GM19025 (cell line): ENCODE measurements around the gene AP3S2.
"Not testable (repeated sequence)": the region's sequence is repeated elsewhere in the genome, so short reads cannot be mapped to it uniquely, and the experiment has no call there.

ENCODE experiments used
- ATAC-seq: cut with Tn5 transposase; IDR thresholded peaks from one replicate; pipeline ENCODE4 v1.9.1; 2021; ENCODE audit warnings: mild to moderate bottlenecking, low read depth, moderate library complexity; ENCODE audit not compliant: unreplicated experiment

Gene AP3S2

DNA sequence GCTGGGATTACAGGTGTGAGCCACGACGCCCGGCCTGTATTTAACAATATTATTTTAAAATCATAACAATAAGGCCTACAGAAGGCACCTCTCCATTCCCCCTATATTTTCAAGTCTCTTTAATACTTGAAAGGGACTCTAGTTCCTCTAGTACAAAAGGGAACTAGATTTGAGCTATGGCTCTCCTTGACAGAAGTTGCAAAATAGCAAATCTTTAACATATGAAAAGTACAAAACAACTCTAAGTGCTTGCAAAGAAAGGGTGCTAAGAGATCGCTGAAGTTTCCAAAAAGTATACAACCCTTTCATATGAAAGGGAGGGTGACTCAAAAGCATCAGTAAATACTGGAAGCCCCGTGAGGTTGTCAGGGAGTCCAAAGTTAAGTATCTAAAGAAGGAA, 23.8 kb downstream of the AP3S2 start:
- no peak for ATAC-seq

DNA sequence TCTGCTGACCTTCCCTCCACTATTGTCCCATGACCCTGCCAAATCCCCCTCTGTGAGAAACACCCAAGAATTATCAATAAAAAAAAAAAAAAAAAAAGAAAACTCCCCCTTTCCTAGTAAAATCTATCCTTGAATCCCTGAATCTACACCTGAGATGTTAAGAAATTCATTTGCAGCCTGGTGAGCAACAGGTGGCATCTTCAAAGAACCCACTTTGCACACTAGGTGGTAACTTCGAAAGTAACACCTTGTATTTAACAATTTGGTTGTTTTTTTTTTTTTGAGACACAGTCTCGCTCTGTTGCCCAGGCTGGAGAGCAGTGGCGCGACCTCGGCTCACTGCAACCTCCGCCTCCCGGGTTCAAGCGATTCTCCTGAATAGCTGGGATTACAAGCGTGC, 24.3 kb downstream of the AP3S2 start:
- ATAC-seq, result not testable (repeated sequence)

DNA sequence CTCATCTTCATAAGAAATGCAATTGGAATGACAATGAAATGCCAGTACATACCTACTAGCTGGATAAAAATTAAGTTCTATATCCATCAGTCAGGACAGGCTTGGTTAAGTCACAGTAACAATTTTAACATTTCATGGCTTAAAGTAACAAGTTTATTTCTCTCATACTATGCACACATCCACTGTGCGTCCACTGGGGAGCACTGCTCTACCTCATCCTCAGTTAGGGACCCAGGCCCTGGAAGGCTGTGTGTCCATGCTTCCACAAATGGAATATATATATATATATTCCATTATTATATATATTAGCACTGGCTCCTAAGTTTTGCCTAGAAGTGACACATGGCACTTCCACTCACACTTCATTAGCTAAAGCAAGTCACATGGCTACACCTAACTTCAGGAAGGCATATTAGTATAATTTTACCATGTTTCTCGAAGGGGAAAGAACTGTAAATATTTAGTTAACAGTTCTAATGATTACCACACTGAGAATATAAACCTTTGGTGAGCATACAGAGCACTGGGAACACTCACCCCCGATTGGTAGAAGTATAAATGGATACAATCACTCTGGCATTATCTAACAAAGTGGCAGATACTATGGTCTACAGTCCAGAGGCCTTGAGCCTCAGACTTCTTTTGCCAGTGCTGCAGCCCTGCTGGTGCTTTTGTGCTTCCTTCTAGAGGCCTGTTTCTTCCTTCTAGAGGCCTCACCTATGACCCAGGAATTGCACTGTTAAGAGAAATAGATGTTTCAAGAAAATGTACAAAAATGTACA, 28.6 kb downstream of the AP3S2 start:
- no peak for ATAC-seq

DNA sequence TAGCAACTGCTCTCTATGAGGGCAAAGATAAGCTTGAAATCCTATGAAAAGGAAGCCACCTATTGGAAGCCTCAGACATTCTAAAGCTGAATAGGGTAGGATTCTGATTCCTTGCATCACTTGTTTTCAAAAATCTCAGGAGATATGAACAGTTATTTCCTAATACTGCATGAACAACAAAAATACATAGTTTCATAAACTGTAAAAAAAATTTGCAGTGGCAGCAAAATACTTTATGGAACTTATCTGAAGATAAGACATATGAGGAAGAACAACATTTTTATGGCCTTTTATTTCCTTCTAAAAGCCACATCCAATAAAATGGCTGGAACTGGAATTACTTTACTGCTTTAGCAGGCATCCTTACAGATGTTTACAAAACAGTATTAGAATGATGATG, 29.9 kb downstream of the AP3S2 start:
- no peak for ATAC-seq

DNA sequence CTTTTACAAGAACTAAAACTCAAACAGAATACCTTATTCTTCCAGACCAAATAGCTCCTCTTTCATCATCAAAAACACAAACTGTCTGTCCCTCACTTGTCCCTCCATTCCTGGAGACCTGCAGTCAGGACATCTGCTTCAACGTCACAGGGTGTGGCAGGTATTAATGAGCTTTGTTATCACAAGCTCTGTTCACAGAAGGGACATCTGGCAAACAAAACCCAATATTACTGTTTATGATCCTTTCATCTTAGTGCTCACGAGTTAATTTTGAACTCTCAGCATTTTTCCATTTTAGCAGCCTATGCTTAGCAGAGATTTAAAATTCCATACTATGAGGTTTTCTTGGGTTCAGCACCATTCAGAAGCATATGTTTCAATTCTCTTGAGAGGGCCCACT, 32.9 kb downstream of the AP3S2 start:
- ATAC-seq, result no peak

DNA sequence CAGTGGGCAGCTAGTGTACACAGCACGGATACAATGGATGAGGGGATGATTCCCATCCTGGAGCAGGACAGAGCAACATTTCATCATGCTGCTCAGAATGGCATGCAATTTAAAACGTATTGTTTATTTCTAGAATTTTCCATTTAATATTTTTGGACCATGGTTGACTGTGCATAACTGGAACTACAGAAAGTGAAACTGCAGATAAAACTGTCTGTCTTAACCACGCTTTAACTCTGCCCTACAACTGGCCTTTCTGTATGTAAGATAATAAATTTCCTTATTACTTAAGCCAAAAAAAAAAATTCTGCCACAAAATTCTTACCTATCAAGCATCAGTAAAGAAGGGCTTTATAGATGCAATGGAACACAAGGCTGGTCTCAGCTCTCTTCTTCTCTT, 33.4 kb downstream of the AP3S2 start:
- ATAC-seq, result no peak

DNA sequence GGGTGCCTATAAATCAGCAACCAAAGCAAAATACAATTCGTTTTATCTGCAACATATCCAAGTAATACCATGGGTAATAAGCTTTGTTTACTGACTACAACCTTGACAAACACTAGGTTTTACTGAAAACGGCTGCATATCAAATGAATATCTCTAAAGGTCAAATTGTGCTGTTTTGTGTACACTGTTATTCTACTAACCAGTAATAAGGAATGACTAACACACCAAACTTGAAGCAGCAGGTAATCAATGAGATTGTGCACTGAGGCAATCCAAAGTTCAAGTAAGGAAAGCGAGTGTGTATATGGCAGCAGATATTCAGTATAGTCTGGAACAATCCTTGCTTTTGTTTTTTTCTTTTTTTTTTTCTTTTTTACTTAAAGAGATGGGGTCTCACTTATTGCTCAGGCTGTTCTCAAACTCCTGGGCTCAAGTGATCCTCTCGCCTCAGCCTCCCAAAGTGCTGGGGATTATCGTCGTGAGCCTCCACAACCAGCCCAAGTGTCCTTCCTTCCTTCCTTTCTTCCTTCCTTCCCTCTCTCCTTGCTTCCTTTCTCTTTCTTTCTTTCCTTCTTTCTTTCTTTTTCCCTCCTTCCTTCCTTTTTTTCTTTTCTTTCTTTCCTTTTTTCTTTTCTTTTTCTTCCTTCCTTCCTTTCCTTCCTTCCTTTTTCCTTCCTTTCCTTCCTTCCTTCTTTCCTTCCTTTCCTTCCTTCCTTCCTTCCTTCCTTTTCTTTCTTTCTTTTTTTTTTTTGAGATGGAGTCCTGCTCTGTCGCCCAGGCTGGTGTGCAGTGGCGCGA, 34.9 kb downstream of the AP3S2 start:
- ATAC-seq, result no peak

DNA sequence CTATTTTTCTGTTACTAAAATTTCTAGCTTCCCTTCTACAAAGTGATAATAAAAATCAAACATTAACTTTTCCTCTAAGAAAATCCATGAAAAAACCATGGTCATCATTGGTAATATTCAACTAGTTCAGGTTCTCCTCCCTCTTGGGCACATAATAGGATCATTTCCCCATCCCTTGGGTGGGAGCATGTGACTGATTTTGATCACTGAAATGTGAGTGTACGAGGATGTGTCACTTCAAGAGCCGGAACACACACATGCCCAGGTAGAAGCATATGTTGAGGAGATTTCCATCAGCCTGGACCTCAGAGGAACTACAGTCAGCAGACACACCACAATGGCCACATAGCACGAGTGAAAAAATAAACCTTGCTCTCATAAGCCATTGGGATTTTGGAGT, 36.1 kb downstream of the AP3S2 start:
- no peak for ATAC-seq

DNA sequence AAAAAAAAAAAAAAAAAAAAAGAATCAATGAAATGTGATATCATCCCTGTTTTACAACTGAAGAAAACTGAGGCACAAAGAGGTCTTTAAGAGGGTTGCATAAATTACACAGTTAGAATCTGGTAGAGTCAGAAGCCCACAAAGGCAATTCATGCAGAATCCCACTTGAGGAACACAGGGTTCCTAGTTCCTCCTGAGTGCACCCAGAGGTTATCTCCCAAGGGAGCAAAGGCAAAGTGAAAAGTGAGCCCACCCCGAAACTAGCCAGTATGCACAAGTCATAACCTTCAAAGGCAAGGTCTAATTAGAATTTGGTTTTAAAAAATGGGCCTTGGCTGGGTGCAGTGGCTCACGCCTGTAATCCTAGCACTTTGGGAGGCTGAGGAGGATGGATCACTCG, 37.8 kb downstream of the AP3S2 start:
- no peak for ATAC-seq

DNA sequence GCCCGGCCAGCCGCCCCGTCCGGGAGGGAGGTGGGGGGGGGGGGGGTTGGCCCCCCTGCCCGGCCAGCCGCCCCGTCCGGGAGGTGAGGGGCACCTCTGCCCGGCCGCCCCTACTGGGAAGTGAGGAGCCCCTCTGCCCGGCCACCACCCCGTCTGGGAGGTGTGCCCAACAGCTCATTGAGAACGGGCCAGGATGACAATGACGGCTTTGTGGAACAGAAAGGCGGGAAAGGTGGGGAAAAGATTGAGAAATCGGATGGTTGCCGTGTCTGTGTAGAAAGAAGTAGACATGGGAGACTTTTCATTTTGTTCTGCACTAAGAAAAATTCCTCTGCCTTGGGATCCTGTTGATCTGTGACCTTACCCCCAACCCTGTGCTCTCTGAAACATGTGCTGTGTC, 38.9 kb downstream of the AP3S2 start:
- ATAC-seq, result not testable (repeated sequence)

DNA sequence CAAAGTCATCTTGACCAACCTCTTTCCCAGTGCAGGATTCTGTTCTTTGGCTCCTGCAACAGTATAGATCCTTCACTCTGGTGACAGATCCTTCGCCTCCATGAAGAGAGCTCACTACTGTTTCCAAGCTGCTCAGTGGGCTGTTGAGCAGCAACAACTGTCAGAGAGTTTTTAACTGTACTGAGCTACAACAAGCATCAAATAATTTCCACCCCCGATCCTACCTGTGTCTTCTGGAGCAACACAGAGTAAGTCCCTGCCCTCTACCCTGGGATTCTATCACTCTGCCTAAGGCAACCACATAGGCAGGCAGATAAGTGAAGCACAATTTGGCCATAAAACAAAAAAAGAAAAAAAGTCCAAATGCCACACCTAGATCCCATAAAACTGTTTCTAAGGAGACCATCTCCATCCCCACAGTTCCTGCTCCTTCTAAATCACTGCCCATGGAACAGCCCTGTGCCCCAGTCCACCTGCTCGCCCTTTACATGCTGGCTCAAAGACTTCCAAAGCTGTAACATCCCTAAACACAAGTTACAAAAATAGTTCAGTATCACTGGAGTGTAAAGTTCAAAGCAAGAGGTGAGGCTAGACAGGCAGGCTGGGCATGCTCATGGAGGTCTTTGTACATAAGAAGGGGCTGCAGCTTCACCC, 41.3 kb downstream of the AP3S2 start:
- no peak for ATAC-seq

DNA sequence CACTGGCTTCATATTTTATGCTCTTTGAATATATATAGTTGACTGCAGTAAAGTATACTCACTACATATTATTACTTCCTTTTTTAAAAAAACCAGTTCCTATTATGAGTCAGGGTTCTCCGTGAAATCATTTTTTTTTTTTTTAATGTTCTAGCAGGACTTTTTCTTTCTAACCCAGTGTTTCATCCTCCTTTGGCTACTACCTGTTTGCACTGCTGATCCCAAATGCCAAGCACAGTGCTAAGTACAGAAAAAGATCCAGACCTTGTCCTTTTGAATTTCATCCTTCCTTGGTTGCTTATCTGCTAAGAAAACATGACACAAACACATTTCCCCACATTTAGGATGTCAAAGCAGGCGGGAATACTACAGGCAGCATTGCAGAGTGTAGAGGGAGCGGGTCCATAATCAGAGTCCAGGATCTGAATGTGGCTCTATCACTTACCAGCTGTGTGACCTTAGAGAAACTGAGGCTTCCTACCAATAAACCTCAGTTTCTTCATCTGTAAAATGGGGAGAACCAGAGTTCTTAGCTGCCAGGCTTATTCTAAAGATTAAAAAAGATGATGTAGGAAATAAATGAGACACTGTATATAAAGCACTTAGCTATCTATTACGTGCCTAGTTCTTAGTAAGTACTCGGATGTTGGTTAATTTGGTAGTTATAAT, 42.0 kb downstream of the AP3S2 start:
- ATAC-seq, result no peak

DNA sequence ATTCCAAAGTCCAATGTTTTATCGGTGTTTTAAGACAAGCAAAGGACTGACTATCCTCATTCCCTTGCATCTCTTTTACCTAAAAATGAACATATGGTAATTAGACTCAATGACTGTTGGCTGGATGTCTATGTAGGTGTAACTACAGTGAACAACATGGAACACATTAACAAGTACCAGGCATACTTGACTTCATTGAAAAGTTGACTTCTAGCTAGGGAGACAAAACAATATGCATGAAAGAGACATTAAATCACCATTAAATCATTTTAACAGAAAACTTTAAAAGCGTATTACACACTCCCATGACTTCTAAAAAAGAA, 44.9 kb downstream of the AP3S2 start:
- ATAC-seq, result no peak

DNA sequence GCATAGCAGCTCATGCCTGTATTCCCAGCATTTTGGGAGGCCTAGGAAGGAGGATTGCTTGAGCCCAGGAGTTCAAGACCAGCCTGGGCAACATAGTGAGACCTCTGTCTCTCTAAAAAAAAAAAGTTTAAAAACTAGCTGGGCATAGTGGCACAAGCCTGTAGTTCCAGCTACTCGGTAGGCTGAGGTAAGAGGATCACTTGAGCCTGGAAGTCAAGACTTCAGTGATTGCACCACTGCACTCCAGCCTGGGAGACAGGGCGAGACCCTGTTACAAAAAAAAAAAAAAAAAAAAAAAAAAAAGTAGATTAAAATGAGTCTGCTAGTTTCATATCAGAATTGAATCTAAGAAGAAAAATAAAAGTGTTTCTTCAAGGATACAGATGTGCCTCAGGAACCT, 46.7 kb downstream of the AP3S2 start:
- ATAC-seq, result no peak

DNA sequence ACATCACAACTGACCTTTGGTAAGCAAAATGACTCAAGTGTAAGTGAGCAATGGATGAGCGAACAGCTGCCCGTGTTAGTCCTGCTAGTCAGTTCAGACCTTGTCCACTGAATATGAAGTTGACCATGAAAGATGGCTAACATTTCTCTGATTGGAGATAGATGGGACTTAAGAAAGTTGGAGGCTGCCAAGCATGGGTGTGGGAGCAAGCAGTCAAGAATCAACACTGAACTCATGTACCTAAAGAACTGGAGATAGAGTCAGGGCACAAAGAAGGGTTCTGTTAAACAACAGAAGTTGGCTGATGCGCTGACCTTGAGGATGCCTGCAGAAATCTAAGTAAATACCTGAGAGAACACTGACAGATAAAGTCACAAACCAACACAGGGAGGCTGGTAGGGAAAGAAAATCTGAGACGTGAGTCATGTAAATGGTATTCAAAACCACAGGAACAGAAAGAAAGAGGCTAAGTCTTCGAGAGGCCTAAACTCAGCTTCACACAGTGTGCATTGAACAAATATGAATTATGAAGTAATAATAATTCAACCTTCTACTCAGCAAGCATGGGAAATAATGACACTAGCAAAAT, 48.4 kb downstream of the AP3S2 start:
- no peak for ATAC-seq

DNA sequence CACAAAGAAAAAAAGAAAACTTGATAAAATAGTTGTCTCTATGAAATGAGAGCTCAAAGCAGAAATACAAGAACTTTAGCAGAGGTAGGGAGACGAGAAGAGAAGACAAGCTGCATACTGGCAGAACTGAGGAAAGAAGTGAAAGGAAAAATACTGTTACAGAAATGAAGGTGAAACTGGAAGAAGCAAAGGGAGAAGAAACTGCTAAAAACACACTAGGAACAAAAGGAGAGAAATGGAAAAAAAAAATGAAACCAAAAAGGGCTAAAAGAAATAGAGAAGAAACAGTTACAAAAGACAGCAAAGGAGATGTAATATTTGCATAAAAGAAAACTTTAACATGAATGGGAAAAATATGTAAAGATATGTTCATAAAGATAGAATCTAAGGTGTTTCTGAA, 51.8 kb downstream of the AP3S2 start:
- ATAC-seq, result no peak

DNA sequence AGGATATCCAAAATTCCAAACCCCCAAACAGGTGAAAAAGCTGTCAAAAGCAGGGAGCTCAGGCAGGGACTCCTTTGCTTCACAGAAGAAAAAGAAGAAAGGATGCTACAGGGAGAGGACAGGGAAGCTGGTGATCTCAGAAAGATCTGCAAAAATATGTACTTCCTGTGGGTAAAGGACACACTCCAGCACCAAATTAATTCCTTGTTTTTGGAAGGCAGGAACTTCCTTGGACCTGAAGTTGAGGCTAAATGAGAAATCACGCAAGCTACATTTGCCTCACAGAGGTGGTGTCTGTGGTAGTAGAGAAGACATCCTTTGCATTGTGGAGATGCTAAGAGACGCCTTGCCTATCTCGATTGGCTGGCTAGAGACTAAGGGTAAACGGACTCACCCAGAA, 52.5 kb downstream of the AP3S2 start:
- no peak for ATAC-seq

DNA sequence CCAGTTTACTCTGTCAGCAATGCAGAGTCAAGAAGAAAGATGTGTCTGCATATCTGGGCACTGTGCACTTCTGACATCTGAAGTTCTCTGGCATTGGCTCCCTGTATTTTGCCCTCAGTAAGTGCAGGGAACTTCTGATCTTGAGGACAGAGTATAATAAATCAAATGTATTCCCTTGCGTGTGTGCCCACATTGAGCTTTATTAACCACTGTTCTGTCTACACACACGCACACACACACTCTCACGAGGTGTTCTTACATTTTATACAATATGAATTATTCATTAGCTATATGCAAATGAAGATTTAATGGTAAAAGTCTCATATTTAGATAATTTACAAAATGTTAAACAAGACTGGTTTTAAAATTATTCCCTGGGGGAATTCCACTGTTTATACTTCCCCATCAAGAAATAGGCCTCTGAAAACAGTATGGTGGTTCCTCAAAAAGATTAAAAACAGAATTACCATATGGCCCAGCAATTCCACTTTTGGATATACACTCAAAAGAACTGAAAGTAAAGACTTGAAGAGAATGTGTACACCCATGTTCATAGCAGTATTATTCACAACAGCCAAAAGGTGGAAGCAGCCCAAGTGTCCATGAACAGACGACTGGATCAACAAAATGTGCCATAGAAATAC, 54.5 kb downstream of the AP3S2 start:
- ATAC-seq, result no peak

DNA sequence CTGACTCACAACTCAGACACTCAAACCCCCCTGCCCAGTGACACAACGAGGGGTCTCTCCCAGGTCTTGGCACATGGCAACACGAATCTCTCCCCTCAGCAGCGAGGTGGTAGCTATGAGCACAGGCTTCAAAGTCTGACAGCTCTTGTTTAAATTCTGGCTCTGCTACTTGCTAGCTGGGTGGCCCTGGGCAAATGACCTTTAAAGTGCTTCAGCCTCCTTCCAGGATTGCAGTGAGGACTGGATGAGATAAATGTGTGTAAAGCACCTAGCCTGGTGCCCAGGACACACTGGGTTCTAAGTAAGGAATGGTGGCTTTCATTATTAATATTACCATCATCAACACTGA, 56.0 kb downstream of the AP3S2 start:
- no peak for ATAC-seq

DNA sequence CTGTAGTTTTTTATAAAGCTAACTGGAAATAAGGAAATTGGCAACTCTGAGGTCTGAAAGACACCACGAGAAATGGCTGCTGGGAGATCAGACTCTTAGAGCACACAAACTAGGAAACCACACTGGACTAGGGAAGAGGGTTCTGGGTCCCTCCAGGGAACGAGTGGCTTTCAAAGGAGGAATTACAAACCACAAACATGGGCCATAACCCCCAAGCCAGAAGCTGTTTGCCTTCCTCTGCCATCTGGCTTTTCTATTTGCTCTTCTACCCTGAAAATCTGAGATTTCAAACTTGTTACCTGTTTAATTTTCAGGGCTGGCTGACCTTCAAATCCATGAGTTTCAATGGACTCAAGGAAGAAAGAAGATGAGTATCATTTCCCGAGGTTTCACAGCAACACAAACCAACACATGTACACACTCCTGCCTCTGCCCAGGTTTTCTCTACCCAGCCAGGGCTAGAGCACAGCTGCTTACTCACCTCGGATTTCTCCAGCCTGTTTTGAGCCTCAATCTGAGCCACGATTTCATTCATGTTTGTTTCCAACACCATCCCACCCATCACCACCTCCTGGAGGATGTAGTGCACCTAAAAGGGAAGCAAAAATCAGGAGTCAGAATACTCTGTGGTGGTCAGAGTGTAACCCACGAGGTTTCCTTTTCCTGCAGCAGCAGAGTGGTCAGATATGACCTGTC, 56.5 kb downstream of the AP3S2 start:
- no peak for ATAC-seq
